Upper lobe of left lung (tissue), 4 donors: ENCODE results near the gene SFMBT1.

ENCODE experiments used
- EP300 ChIP-seq, 4 donors: sonication (generic); formaldehyde crosslinking; IDR thresholded peaks; one replicate each; pipeline ENCODE4 v1.5.1; 2017; ENCODE audit warnings: antibody characterized with exemption in 4 of 4, control low read depth in 2 of 4
- POLR2A ChIP-seq, 4 donors: fragments of 450-650 bp; IDR thresholded peaks; one replicate each; pipeline ENCODE4 v1.5.1; 2016 to 2017; ENCODE audit warnings: antibody characterized with exemption in 4 of 4, mild to moderate bottlenecking in 2 of 4
- POLR2AphosphoS5 ChIP-seq, 2 donors: sonication (generic); formaldehyde crosslinking; IDR thresholded peaks; one replicate each; pipeline ENCODE4 v1.5.1; 2017; ENCODE audit warnings: antibody characterized with exemption in 2 of 2
- TF ChIP-seq, protein P1 (sequence below), 6 experiments: fragments of 450-650 bp in 4 of 6; fragments of 200-600 bp in 2 of 6; sonication (generic) in 2 of 6; IDR thresholded peaks; one replicate each; pipeline ENCODE4 v1.5.1; 2016 to 2019; ENCODE audit warnings: antibody characterized with exemption in 6 of 6

DNA sequence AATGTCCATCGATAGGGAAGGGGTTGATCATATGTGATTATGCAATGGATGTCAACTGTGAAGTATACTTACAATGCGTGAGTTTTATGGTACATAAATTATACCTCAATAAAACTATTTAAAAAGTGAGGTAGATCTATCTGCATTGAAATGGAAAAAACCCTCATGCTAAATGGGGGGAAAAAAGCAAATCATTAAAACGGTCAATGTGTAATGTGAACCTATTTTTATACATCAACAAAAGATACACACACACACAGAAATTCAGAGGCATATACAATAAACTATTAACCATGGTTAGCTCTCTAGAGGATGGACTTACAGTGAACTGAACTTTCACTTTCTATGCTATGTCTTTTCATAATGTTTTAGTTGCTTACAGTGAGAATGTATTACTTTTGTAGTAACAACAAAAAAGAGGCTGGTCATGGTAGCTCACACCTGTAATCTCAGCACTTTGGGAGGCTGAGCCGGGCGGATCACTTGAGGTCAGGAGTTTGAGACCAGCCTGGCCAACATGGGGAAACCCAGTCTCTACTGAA, 171.6 kb downstream of the SFMBT1 start:
- TF ChIP-seq, protein P1, sequence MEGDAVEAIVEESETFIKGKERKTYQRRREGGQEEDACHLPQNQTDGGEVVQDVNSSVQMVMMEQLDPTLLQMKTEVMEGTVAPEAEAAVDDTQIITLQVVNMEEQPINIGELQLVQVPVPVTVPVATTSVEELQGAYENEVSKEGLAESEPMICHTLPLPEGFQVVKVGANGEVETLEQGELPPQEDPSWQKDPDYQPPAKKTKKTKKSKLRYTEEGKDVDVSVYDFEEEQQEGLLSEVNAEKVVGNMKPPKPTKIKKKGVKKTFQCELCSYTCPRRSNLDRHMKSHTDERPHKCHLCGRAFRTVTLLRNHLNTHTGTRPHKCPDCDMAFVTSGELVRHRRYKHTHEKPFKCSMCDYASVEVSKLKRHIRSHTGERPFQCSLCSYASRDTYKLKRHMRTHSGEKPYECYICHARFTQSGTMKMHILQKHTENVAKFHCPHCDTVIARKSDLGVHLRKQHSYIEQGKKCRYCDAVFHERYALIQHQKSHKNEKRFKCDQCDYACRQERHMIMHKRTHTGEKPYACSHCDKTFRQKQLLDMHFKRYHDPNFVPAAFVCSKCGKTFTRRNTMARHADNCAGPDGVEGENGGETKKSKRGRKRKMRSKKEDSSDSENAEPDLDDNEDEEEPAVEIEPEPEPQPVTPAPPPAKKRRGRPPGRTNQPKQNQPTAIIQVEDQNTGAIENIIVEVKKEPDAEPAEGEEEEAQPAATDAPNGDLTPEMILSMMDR (IDR thresholded peaks at IDR 0.05), result no peak
- TF ChIP-seq EP300 (IDR thresholded peaks at IDR 0.05) (no peak), POLR2AphosphoS5 (IDR thresholded peaks at IDR 0.05) (no peak), POLR2A (IDR thresholded peaks at IDR 0.05) (no peak)
